HG03432 (cell line): ENCODE data around the gene ZNF439.
A peak's percentile ranks its signal among the peaks of the same experiment; 100 is the strongest.
"Not testable (repeated sequence)": the region's sequence is repeated elsewhere in the genome, so short reads cannot be mapped to it uniquely, and the experiment has no call there.

ENCODE experiments used
- ATAC-seq: cut with Tn5 transposase; IDR thresholded peaks from one replicate; pipeline ENCODE4 v1.9.1; 2021; ENCODE audit warnings: mild to moderate bottlenecking, moderate library complexity; ENCODE audit not compliant: unreplicated experiment

Gene ZNF439

DNA sequence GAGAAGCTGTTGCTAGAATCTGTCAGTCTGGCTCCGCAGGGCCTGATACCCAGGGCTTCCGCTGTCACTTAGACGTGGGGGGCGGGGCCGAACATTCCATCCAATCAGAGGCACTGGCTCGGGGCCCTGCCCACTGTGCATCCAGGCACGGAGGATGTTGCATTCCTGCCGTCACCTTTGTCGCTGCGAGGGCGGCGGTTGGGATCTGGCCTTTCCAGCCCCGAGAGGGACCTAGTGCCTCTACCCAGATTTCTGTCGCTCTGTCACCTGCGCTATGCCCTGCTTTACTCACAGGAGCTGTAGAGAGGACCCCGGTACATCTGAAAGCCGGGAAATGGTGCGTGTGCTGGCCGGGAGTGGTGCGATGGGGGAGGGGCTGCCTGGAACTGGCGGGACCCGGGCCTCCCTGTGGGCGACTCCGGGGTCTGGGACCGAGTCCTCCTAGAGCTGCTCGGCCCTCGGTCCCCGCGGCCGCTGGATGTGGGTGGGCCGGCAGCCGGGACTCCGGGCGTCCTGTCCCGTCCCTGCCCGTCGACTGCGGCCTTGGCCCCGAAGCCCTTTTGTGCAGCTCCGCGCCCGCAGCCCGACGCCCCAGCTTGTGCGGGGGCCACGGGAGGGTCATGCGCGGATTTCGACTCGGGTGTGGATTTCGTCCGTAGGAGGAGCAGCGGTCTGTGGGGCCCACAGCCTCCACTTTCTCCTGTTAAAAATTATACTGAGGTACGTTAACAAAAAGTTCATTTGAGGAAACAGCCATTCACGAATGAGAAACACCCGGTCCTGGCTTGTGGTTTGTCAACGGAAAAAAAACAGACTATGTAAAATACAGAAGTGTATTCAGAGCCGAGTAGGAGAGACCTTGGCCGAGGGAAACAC lies at the start of gene ZNF439:
ZNF439 (plus strand) TSS at position 133 of the 876 bp plus-strand sequence; CDS start at position 275, 142 bp downstream.
- peak; percentile 84 for ATAC-seq

GRCh38 chr19:11806354-11807098 lies 42.0 kb upstream of the ZNF439 start:
- no peak for ATAC-seq

DNA sequence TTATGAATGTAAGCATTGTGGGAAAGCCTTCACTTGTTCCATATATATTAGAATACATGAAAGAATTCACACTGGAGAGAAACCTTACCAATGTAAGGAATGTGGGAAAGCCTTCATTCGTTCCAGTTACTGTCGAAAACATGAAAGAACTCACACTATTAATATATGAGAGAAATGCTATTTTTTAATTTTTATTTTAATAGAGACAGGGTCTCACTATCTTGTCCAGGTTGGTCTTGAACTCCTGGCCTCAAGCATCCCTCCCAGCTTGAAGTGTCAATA lies 41.5 kb upstream of the ZNF439 start:
- no peak for ATAC-seq

DNA sequence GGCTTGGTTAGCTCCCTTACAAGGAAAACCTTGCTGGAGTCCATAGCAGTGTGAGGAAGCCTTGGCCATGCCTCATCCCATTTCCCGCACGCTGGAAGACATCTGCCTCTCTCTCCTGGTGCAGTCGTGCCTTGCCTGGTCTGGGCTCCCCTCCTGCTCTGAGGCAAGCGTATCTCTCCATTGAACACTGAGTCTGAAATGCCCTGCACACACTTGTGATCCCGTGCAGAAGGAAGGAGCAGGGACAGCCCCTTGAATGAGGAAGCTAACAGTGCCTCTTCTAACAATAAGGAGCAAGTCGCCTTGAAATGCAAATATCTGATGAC lies 34.9 kb upstream of the ZNF439 start:
- ATAC-seq: peak; percentile 31

GRCh38 chr19:11814029-11814699 lies 34.4 kb upstream of the ZNF439 start, which contains the start of gene ZNF440:
TSS of gene ZNF440 (plus strand) at chr19:11814273. CDS start at chr19:11814448, 175 bp downstream.
- ATAC-seq: peak; percentile 99

- ATAC-seq: peak; percentile 4
Measured at GRCh38 chr19:11814700-11815035, 33.9 kb upstream of the ZNF439 start.

DNA sequence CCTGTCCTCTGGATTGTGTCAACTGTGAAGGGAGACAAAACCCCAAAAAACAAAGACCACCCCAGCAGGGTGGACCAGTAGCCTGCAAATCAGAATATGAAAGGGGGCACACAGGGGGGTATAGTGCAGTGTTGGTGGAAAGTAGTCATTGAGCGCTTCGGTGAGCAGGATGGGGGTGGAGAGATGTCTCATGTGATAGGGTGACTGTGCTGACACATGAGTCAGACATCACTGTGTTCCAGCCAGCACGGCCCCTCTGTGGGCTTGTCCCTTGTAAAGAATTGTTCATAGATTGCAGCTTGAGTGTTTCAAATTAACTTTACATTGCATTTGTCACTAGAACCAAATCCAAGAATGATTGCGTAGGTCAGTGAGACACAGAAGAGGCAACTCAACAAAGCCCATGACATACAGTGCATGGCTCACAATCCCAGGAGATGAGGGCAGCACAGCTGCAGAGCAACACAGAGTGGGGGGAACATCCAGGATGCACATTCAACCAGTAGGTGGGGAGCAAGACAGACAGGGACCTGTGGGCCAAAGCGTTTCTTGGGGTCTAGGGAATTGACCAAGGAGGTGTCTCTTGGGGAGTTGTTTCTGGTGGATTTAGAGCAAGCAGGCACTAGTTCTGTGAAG lies 26.9 kb upstream of the ZNF439 start:
- no peak for ATAC-seq

- ATAC-seq: not testable (repeated sequence)
Measured at GRCh38 chr19:11828957-11829876, 19.3 kb upstream of the ZNF439 start.

DNA sequence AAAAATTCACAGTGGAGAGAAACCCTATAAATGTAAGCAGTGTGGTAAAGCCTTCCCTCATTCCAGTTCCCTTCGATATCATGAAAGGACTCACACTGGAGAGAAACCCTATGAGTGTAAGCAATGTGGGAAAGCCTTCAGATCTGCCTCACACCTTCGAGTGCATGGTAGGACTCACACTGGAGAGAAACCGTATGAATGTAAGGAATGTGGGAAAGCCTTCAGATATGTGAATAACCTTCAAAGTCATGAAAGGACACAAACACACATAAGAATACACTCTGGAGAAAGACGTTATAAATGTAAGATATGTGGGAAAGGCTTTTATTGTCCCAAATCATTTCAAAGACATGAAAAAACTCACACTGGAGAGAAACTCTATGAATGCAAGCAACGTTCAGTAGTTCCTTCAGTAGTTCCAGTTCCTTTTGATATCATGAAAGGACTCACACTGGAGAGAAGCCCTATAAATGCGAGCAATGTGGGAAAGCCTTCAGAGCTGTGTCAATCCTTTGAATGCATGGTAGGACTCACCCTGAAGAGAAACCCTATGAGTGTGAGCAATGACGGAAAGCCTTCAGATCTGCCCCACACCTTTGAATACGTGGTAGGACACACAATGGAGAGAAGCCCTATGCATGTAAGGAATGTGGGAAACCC lies 16.1 kb upstream of the ZNF439 start:
- no peak for ATAC-seq

GRCh38 chr19:11833541-11833940 lies 15.0 kb upstream of the ZNF439 start:
- no peak for ATAC-seq

DNA sequence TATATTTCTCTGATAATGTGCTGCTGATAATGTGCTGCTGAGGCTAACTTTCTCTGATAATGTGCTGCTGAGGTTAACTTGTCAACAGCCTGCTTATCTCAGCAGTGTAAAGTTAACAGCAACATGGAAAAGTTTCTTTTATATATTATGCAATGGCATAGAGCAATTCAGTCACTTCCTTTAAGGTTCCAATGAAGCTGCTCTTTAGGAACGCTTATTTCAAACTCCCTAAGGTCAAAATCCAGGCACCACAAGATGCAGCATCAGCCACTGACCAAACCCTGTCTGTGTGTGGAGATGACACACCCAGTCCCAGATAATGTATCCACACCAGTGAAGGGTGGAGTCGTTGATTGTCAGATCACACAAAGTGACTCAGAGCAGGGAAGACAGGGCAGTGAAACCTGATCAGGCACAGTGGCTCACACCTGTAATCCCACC lies 12.9 kb upstream of the ZNF439 start:
- ATAC-seq: not testable (repeated sequence)

DNA sequence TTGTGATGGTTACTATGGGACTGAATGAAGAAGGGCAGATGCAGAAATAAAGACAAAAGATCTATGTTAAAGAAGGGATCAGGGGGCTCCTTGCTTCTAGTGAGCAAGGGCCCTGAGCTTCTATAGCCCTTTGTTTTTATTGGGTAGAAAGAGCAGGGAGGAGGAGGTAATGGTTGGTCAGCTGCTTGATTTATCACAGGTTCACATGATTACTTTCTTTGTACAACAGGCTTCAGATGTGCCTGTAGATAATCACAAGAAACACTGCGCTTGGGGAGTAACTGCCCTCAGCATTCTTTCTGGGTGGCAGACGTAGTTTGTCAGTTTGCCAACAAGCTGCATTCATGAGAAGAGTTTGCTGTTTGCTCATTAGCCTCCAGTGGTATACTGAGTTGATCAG lies 4.8 kb upstream of the ZNF439 start:
- no peak for ATAC-seq

- not testable (repeated sequence) for ATAC-seq
Measured at GRCh38 chr19:11847615-11848014, 911 bp upstream of the ZNF439 start.

GRCh38 chr19:11848200-11848593 lies 329 bp upstream of the ZNF439 start:
- ATAC-seq: no peak

DNA sequence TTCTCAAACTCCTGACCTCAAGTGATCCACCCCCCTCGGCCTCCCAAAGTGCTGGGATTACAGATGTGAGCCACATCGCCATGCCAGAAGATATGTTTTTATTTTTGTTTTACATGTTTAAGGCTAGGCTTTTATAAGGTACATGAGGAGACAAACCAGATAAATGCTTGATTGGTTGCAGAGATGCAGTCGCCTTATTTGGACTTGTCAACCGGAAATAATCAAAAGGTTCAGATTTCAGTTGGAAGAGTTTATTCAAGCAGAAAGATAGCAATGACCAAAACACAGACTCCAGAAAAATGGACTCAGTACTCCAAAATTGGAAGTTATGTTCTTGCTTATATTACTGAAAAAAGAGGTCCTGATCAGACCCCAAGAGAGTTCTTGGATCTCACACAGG lies 1.8 kb downstream of the ZNF439 start:
- not testable (repeated sequence) for ATAC-seq

GRCh38 chr19:11853358-11853757 lies 4.8 kb downstream of the ZNF439 start:
- no peak for ATAC-seq

GRCh38 chr19:11856596-11857250 lies 8.2 kb downstream of the ZNF439 start:
- no peak for ATAC-seq

- ATAC-seq: no peak
Measured at GRCh38 chr19:11860721-11861120, 12.2 kb downstream of the ZNF439 start.

DNA sequence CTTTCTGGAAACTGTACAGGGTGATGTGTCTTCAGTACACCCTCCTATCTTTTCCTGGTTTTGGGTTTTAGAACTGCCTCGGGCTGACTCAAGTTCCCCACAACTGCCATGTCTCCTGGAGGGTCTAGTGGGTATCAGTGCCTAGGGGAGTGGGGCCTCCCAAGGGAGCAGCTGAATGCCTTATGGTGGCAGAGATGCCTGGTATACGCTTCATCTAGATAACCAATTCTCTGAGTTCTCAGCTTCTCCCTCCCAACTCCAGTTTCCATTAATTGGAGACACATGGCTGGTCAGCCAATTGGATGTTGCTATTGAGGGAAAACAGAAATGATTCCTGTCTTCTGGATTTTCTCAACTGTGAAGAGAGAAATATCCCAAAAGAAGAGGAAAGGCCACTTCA lies 12.8 kb downstream of the ZNF439 start:
- ATAC-seq: no peak
